Pancreas (tissue), 10 donors: ENCODE data around the gene MAP7. TPM values are rescaled to one million over a fixed set of nuclear protein-coding genes. Genes with fewer than 3 reads are reported as not detected.

ENCODE experiments used
- ATAC-seq, 4 donors: fragments of 200-7000 bp; cut with Tn5 transposase; one replicate each; pipeline versions ENCODE4 v1.8.0 to v1.9.1; 2020; ENCODE audit warnings: mild to moderate bottlenecking in 4 of 4, moderate library complexity in 4 of 4
- DNase-seq, 6 donors: peaks; one replicate each; pipeline ENCODE4 v3.0.0-alpha.2; 2020
- FAIRE-seq: peaks from 2 replicates; lab custom pipeline; 2012; peaks lifted over from hg19 to GRCh38; lab: Jason Lieb, UNC
- H3K27ac ChIP-seq, 4 donors: fragments of 200-600 bp; sonication (generic); 1 replicate in 3 of 4; 2 replicates in 1 of 4; pipeline versions ENCODE4 v1.5.0 to v1.8.0; 2020
- H3K27me3 ChIP-seq, 4 donors: fragments of 200-600 bp; one replicate each; pipeline ENCODE4 v1.8.0; 2021
- H3K36me3 ChIP-seq, 3 donors: fragments of 200-600 bp; sonication (generic) in 1 of 3; one replicate each; pipeline versions ENCODE4 v1.5.0 to v1.8.0; 2020 to 2021
- H3K4me1 ChIP-seq, 3 donors: fragments of 200-600 bp; one replicate each; pipeline ENCODE4 v1.8.0; 2021
- H3K4me3 ChIP-seq, 4 donors: fragments of 200-600 bp; sonication (generic) in 2 of 4; one replicate each; pipeline versions ENCODE4 v1.5.0 to v1.8.0; 2020 to 2021
- H3K9me3 ChIP-seq, 4 donors: fragments of 200-600 bp; one replicate each; pipeline ENCODE4 v1.8.0; 2021
- whole genome bisulfite sequencing, 2 donors: extraction: QIAGEN DNeasy Blood & Tissue Kit; methylation state at CpG; one replicate each; pipeline ENCODE4 v1.1.7; 2013; 5-methylcytosine and 5-hydroxymethylcytosine counted together
- intact Hi-C, 3 donors: fragments of 100-400 bp; cut with DNase I; formaldehyde crosslinking; loops; one replicate each; pipeline versions ENCODE4 v1.11.1 to v1.14.2; 2022
- polyA plus RNA-seq, 2 donors: library from polyadenylated mRNA; stranded (reverse); fragments of 200-250 nt; gene quantifications; one replicate each; pipeline ENCODE4 v1.2.3, GENCODE V29; 2013
- total RNA-seq, 6 donors: library from RNA; stranded (reverse); fragmentation: NEBNext Ultra II Directional in 4 of 6; extraction: Animal tissue kit (Norgen Biotek cat#: 25700) in 4 of 6; gene quantifications; one replicate each; pipeline versions ENCODE4 v1.2.1 to v1.2.4, GENCODE V29; 2021 to 2023
- TF ChIP-seq, protein P1 (sequence below), 4 donors: fragments of 200-600 bp; sonication (generic) in 3 of 4; IDR thresholded peaks; one replicate each; pipeline versions ENCODE4 v1.5.0 to v1.8.0; 2021; ENCODE audit warnings: antibody characterized with exemption in 4 of 4
- donor health status: healthy with polysubstance abuse.
- donor health status: DM: no; HTN: no; CAD: no; lungs with moderate emphysema.
- donor health status: DM: no; HTN: no; CAD: no.
- donor health status: control.
- donor health status: control.
- donor health status: Bipolar disorder and iron deficiency.
- donor health status: DM: yes; HTN: yes; CAD: no.
- donor health status: DM: no; HTN: no; CAD: no.
- donor health status: DM: no; HTN: no; CAD: no.
- donor health status: DM: yes; HTN: yes; CAD: no.

MAP7 gene
- total and polyA plus RNA-seq, 8 donors, result 10.7 to 37.9 (median 24.9) TPM

DNA sequence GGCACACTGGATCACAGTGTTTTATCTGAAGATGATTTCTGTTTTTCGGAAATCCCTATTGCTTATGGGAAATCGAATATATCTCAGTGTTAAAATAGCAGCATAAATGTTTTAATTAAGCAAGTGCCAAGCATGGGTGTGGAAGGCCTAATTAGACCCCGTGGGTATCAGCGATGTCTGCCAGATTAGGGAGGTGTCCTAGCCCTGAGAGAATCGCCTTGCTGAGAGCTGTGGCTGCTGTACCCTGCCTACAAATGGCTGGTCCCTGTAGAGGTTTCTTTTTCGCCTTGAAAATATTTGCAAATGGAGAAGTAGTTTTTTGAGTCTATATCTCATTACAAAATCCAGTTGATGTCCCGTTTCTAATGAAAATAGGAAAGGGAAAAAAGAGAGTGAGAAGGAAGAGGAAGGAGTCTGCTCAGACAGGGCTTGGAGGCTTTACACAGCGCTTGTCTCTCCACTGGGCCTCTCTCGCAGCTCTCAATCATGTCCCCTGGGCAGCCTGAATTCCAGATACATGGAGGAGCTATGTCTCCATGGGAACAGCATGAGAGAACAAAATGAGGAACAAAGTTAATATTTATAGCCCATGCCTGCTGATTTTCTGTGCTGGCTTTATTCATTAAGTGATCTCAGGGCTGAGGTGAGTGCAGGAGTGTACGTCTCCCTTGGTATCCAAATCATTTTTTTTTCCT lies 225.4 kb downstream of the MAP7 start:
- Histone ChIP-seq H3K27ac (no peak overlapping the region), H3K27me3 (no peaks in the 10 kb centered on the region), H3K36me3 (no peaks in the 10 kb centered on the region), H3K9me3 (no peaks in the 10 kb centered on the region), H3K4me1 (no peaks in the 10 kb centered on the region), H3K4me3 (no peak overlapping the region)
- 68 to 72% methylated on average over 10 of the region's 10 CpGs for WGBS, 2 donors
- no peak for FAIRE-seq
- no peak for DNase-seq
- intact Hi-C loops, result no loop called here
- TF ChIP-seq, protein P1, sequence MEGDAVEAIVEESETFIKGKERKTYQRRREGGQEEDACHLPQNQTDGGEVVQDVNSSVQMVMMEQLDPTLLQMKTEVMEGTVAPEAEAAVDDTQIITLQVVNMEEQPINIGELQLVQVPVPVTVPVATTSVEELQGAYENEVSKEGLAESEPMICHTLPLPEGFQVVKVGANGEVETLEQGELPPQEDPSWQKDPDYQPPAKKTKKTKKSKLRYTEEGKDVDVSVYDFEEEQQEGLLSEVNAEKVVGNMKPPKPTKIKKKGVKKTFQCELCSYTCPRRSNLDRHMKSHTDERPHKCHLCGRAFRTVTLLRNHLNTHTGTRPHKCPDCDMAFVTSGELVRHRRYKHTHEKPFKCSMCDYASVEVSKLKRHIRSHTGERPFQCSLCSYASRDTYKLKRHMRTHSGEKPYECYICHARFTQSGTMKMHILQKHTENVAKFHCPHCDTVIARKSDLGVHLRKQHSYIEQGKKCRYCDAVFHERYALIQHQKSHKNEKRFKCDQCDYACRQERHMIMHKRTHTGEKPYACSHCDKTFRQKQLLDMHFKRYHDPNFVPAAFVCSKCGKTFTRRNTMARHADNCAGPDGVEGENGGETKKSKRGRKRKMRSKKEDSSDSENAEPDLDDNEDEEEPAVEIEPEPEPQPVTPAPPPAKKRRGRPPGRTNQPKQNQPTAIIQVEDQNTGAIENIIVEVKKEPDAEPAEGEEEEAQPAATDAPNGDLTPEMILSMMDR (IDR thresholded peaks at IDR 0.05), result no peak
- peak in 3 of 4 donors; percentile 47 to 72 (median 65) for ATAC-seq

DNA sequence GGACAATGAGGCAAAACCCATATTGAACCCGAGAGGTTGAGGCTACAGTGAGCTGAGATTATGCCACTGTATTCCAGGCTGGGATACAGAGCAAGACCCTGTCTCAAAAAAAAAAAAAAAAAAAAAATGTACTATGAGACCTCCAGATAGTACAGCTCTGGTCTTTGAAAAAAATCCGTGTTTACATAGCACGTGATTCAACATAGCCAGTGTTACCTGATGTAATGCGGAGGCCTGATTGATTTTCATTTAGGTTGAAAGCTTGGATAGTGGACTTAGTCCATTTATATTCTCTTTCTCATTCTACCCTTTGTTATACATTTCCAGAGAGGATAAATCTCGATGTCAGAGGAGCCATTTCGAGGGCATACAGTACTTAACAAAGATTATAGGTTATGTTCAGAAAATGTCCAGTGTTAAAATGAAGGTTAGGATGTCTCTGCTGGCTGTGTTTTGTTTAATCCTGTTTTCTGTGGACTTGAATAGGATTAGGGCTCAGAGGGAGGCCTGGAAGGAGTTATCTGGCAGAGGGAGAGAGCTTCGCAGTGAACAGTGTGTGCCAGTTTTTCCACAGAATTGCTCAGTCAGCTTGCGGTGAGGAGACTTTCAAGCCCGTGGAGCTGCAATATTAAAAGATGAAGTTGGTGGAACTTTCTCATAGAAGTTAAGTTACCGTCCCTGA lies 226.7 kb downstream of the MAP7 start:
- Histone ChIP-seq H3K36me3 (no peaks in the 10 kb centered on the region), H3K4me1 (no peaks in the 10 kb centered on the region), H3K4me3 (no peak overlapping the region), H3K9me3 (no peaks in the 10 kb centered on the region), H3K27me3 (no peaks in the 10 kb centered on the region), H3K27ac (no peak overlapping the region)
- TF ChIP-seq, protein P1 (IDR thresholded peaks at IDR 0.05), result no peak
- DNase-seq, result no peak
- ATAC-seq, result peak in 2 of 4 donors; percentile 37 to 43
- FAIRE-seq, result no peak
- intact Hi-C loops, result no loop called here
- 68% methylated on average over 10 of the region's 10 CpGs for WGBS, 2 donors

DNA sequence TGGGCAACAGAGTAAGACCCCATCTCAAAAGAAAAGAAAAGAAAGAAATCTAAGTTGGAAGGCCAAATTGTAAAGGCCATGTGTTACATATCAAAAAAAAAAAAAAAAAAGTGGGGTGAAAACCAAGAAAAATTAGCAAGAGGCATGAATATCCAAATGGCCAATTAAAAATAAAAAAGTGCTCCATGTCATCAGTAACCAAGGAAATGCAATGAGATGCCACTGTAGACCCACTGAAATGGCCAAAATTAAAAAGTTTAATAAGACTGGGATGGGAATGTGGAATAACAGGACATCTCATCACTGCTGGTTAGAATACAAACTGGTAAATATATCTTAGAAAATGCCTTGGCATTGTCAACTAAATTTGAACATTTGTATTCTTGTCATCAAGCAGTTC lies 230.5 kb downstream of the MAP7 start:
- Histone ChIP-seq H3K9me3 (no peaks in the 10 kb centered on the region), H3K27ac (no peak overlapping the region), H3K4me1 (no peaks in the 10 kb centered on the region), H3K36me3 (no peaks in the 10 kb centered on the region), H3K4me3 (no peak overlapping the region), H3K27me3 (no peaks in the 10 kb centered on the region)
- FAIRE-seq (no peak), ATAC-seq (no peak), DNase-seq (no peak)
- TF ChIP-seq, protein P1 (IDR thresholded peaks at IDR 0.05), result no peak
- intact Hi-C loops, result loop anchor here in 1 of 3 donors (5.0 kb wide), 1 partner anchor 188 kb away; no protein-coding TSS in a partner anchor

DNA sequence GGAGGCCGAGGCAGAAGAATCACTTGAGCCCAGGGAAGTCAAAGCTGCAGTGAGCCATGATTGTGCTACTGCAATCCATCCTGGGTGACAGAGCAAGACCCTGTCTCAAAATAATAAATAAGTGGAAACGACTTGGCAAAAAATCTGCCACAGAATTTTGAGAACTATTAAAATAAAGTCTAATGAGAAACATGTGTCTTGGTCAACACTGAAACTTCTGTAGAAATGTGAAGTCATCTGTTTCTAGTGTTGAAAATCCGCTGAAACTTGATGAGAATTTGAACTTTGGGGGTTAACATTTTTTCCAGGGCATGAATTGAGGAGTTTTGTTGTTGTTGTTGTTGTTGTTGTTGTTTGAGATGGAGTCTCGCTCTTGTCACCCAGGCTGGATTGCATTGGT lies 231.5 kb downstream of the MAP7 start:
- H3K9me3 ChIP-seq, result no peaks in the 10 kb centered on the region
- no peak for DNase-seq
- 62 to 68% methylated on average over 4 of the region's 4 CpGs for WGBS, 2 donors
- no peaks in the 10 kb centered on the region for H3K36me3 ChIP-seq
- intact Hi-C loops, result loop anchor here in 1 of 3 donors (5.0 kb wide), 1 partner anchor 189 kb away; no protein-coding TSS in a partner anchor
- no peak for ATAC-seq
- H3K4me1 ChIP-seq, result no peaks in the 10 kb centered on the region
- FAIRE-seq, result no peak
- H3K27ac ChIP-seq, result no peak overlapping the region
- H3K27me3 ChIP-seq, result no peaks in the 10 kb centered on the region
- TF ChIP-seq, protein P1 (IDR thresholded peaks at IDR 0.05), result no peak
- H3K4me3 ChIP-seq, result no peak overlapping the region

DNA sequence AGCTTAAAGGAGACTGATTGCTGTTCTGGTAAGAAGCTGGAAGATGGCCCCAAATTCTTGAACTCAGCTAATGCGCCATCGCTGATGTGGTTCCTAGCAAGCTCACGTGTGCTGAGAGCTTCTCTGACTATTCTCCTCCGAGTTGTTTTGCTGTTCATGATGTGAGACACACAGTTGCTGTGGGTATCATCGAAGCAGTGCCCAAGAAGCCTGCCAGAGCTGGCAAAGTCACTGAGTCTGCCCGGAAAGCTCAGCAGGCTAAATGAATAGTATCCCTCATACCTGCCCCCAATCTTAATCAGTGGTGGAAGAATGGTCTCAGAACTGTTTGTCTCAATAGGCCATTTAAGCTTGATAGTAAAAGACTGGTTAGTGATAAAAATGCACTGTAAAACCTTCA lies 232.3 kb downstream of the MAP7 start:
- intact Hi-C loops, result loop anchor here in 1 of 3 donors (5.0 kb wide), 1 partner anchor 189 kb away; no protein-coding TSS in a partner anchor
- ATAC-seq (no peak), DNase-seq (no peak), FAIRE-seq (no peak)
- Histone ChIP-seq H3K4me3 (no peak overlapping the region), H3K9me3 (no peaks in the 10 kb centered on the region), H3K27ac (no peak overlapping the region), H3K4me1 (no peaks in the 10 kb centered on the region), H3K27me3 (no peaks in the 10 kb centered on the region), H3K36me3 (no peaks in the 10 kb centered on the region)
- TF ChIP-seq, protein P1 (IDR thresholded peaks at IDR 0.05), result no peak
- WGBS, 2 donors, result 50 to 57% methylated on average over 6 of the region's 6 CpGs
